Measurements from ENCODE around the gene CROCC2.

CROCC2 gene

DNA sequence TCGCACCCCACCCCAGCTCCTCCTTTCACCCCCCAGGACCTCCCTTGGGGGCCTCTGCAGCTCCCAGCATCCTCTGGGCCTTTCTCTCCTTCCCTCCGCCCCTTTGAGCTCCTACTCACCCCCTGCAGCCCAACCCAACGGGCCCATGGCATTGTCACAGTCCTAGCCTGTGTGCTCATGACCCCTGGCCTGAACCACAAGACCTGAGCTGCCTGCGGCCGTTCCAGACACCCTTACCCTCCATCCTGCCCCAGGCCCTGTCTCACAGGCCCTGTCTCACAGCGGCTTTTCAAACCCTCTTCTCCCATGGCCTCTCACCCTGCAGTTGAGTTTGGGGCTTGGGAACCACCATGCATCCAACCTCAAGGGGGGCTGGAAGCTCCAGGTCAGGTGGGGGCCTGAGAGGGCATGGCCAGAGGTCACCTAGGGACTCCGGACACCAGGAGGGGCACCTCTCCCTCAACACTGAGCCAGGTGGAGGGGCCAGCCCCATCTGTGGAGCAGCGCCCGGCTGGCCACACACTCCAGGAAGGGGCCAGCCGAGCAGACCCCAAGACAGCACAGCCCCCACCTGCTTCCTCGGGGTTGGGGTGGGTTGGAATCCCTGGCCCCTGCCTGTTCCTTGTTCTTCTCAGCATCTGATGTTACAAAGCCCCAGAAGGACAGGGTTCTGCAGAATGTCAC lies 17.1 kb upstream of the CROCC2 start:
- no peak for DNase-seq (ENCODE audit: extremely low read depth, low read depth)
- no peak for TF ChIP-seq CTCF (IDR thresholded peaks at IDR 0.05; ENCODE audit: low read depth, low read length, missing control alignments)
- H3K4me3 ChIP-seq (replicated peaks; ENCODE audit: low read depth, low read length), result no peak overlapping the region

- no peak for DNase-seq (ENCODE audit: extremely low read depth, low read depth)
- no peak overlapping the region for H3K4me3 ChIP-seq (replicated peaks; ENCODE audit: low read depth, low read length)
- TF ChIP-seq CTCF (IDR thresholded peaks at IDR 0.05; ENCODE audit: low read depth, low read length, missing control alignments), result no peak
Measured at GRCh38 chr2:240889601-240890560, 16.3 kb upstream of the CROCC2 start.

DNA sequence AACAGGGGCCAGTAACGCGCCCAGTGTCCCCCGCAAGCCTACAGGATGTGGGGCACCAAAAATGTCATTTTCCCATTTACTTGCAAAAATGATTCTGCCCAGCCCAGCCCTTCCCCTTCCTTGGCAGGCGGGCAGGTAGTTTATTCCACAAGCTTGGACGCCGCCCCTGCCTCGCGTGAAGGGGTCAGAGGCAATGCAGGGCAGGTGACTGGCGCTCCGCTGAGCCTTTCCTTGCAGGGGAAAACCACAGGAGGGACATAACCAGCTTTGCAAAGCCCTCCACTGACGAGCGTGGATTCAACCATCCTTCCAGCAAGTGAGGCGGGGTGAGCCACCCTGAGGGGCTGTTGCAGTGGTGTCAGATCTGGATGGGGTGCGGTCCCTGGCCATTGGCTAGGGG lies 15.4 kb upstream of the CROCC2 start:
- no peak for DNase-seq (ENCODE audit: extremely low read depth, low read depth)
- TF ChIP-seq CTCF (IDR thresholded peaks at IDR 0.05; ENCODE audit: low read depth, low read length, missing control alignments), result no peak
- H3K4me3 ChIP-seq (replicated peaks; ENCODE audit: low read depth, low read length), result no peak overlapping the region

GRCh38 chr2:240891492-240892340 lies 14.4 kb upstream of the CROCC2 start:
- DNase-seq (ENCODE audit: extremely low read depth, low read depth), result no peak
- TF ChIP-seq CTCF (IDR thresholded peaks at IDR 0.05; ENCODE audit: low read depth, low read length, missing control alignments), result no peak
- H3K4me3 ChIP-seq (replicated peaks; ENCODE audit: low read depth, low read length), result no peak overlapping the region

DNA sequence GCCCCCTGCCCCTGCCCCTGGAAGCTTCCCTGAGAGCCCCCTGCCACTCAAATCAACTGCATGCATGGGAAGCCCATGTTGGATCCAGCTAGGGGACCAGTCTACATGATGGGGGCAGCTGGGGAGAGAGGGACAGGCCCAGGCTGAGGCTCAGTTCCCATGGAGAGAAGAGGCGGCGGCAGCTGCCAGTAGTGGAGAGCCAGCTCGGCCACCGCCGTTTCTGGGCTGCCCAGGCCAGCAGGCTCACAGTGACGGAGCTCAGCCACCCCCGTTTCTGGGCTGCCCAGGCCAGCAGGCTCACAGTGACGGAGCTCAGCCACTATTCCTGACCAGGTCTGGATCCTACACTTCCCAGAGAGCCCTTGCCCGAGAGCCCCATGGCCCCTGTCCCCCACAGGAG lies 13.8 kb upstream of the CROCC2 start:
- no peak for TF ChIP-seq CTCF (IDR thresholded peaks at IDR 0.05; ENCODE audit: low read depth, low read length, missing control alignments)
- DNase-seq (ENCODE audit: extremely low read depth, low read depth), result no peak

GRCh38 chr2:240892925-240893324 lies 13.2 kb upstream of the CROCC2 start:
- H3K4me3 ChIP-seq (replicated peaks; ENCODE audit: low read depth, low read length), result no peak overlapping the region
- no peak for DNase-seq (ENCODE audit: extremely low read depth, low read depth)
- TF ChIP-seq CTCF (IDR thresholded peaks at IDR 0.05; ENCODE audit: low read depth, low read length, missing control alignments), result no peak

More for the DNA sequence above, 13.8 kb upstream of the CROCC2 start:
- H3K4me3 ChIP-seq (replicated peaks; ENCODE audit: low read depth, low read length), result no peak overlapping the region
